Trophoblast cell (in vitro differentiated cells and primary cell): Measurements from ENCODE around the gene PITPNB.

Experiments
- DNase-seq, 2 donors: peaks; one replicate each; pipeline ENCODE4 v3.0.0-alpha.2; 2016
- H2AFZ ChIP-seq: 2 replicates; pipeline ENCODE4 v1.6.1; 2013; ENCODE audit warnings: low read length, moderate library complexity, mild to moderate bottlenecking; ENCODE audit not compliant: insufficient read depth, poor library complexity
- H2AK5ac ChIP-seq: 2 replicates; pipeline ENCODE4 v1.6.1; 2013; ENCODE audit warnings: mild to moderate bottlenecking, low read length
- H2BK120ac ChIP-seq: 2 replicates; pipeline ENCODE4 v1.6.1; 2013; ENCODE audit warnings: low read length, mild to moderate bottlenecking, moderate library complexity; ENCODE audit not compliant: insufficient read depth, poor library complexity
- H2BK12ac ChIP-seq: 2 replicates; pipeline ENCODE4 v1.6.1; 2013; ENCODE audit warnings: mild to moderate bottlenecking, low read length, moderate library complexity
- H2BK5ac ChIP-seq: 2 replicates; pipeline ENCODE4 v1.6.1; 2013; ENCODE audit warnings: low read length, low read depth, moderate library complexity, mild to moderate bottlenecking; ENCODE audit not compliant: poor library complexity
- H3K14ac ChIP-seq: 2 replicates; pipeline ENCODE4 v1.6.1; 2013; ENCODE audit warnings: mild to moderate bottlenecking, low read length
- H3K18ac ChIP-seq: 2 replicates; pipeline ENCODE4 v1.6.1; 2013; ENCODE audit warnings: mild to moderate bottlenecking, low read length
- H3K23ac ChIP-seq: 2 replicates; pipeline ENCODE4 v1.6.1; 2013; ENCODE audit warnings: low read length
- H3K27ac ChIP-seq: 2 replicates; pipeline ENCODE4 v1.5.1; 2013; ENCODE audit warnings: low read depth, mild to moderate bottlenecking, inconsistent platforms, low read length, moderate library complexity
- H3K27me3 ChIP-seq: 2 replicates; pipeline ENCODE4 v1.6.1; 2013; ENCODE audit warnings: inconsistent platforms, mild to moderate bottlenecking, low read length, moderate library complexity; ENCODE audit not compliant: insufficient read depth
- H3K36me3 ChIP-seq, 2 experiments: 1 replicate in 1 of 2; 2 replicates in 1 of 2; pipeline ENCODE4 v1.6.1; 2013; ENCODE audit warnings: low read length in 2 of 2, mild to moderate bottlenecking in 2 of 2, moderate library complexity in 1 of 2; ENCODE audit not compliant: insufficient read depth in 2 of 2, control insufficient read depth in 1 of 2
- H3K4ac ChIP-seq: 2 replicates; pipeline ENCODE4 v1.6.1; 2013; ENCODE audit warnings: low read depth, mild to moderate bottlenecking, low read length, moderate library complexity
- H3K4me1 ChIP-seq, 2 experiments: 1 replicate in 1 of 2; 2 replicates in 1 of 2; pipeline ENCODE4 v1.6.1; 2013; ENCODE audit warnings: low read length in 2 of 2, mild to moderate bottlenecking in 2 of 2, moderate library complexity in 1 of 2; ENCODE audit not compliant: insufficient read depth in 2 of 2, control insufficient read depth in 1 of 2
- H3K4me2 ChIP-seq: 2 replicates; pipeline ENCODE4 v1.6.1; 2013; ENCODE audit warnings: inconsistent platforms, mild to moderate bottlenecking, low read length, moderate library complexity
- H3K4me3 ChIP-seq: 2 replicates; pipeline ENCODE4 v1.5.1; 2013; ENCODE audit warnings: mild to moderate bottlenecking, low read depth, low read length, inconsistent platforms
- H3K79me1 ChIP-seq: one replicate; pipeline ENCODE4 v1.6.1; 2013; ENCODE audit warnings: low read length
- H3K79me2 ChIP-seq: 2 replicates; pipeline ENCODE4 v1.6.1; 2013; ENCODE audit warnings: low read length, mild to moderate bottlenecking; ENCODE audit not compliant: control insufficient read depth, insufficient read depth, poor library complexity
- H3K9ac ChIP-seq: 2 replicates; pipeline ENCODE4 v1.6.1; 2013; ENCODE audit warnings: mild to moderate bottlenecking, low read length
- H3K9me3 ChIP-seq: 2 replicates; pipeline ENCODE4 v1.6.1; 2013; ENCODE audit warnings: low read depth, mild to moderate bottlenecking, control low read depth, inconsistent platforms, low read length; ENCODE audit not compliant: insufficient read depth
- H4K12ac ChIP-seq: 2 replicates; pipeline ENCODE4 v1.6.1; 2013; ENCODE audit warnings: low read depth, mild to moderate bottlenecking, low read length, moderate library complexity
- H4K8ac ChIP-seq: 2 replicates; pipeline ENCODE4 v1.6.1; 2013; ENCODE audit warnings: low read depth, mild to moderate bottlenecking, low read length, moderate library complexity
- H4K91ac ChIP-seq: one replicate; pipeline ENCODE4 v1.6.1; 2013; ENCODE audit warnings: low read depth, mild to moderate bottlenecking, low read length, moderate library complexity
- WGBS: extraction: QIAGEN DNeasy Blood & Tissue Kit; methylation state at CpG from one replicate; pipeline ENCODE4 v1.1.7; 2013; ENCODE audit warnings: missing lambda C conversion rate; ENCODE audit not compliant: insufficient read length, insufficient coverage; ENCODE audit errors: extremely low coverage; 5-methylcytosine and 5-hydroxymethylcytosine counted together

The PITPNB gene

GRCh38 chr22:27867953-27868731 is 50.9 kb downstream of the PITPNB start:
- no peaks in the 10 kb centered on the region for H3K27me3 ChIP-seq
- H3K79me2 ChIP-seq: no peaks in the 10 kb centered on the region
- H3K79me1 ChIP-seq: no peaks in the 10 kb centered on the region
- no peaks in the 10 kb centered on the region for H3K9me3 ChIP-seq
- WGBS: no CpG with 5 or more reads among the region's 5 CpGs
- no peak overlapping the region for H3K27ac ChIP-seq
- H2BK12ac ChIP-seq: no peak overlapping the region
- no peak overlapping the region for H3K4me2 ChIP-seq
- H3K9ac ChIP-seq: no peak overlapping the region
- H3K4me1 ChIP-seq: no peaks in the 10 kb centered on the region
- no peak overlapping the region for H2BK5ac ChIP-seq
- no peak overlapping the region for H3K14ac ChIP-seq
- no peak for DNase-seq
- H3K4ac ChIP-seq: no peak overlapping the region
- H2AK5ac ChIP-seq: no peak overlapping the region
- H3K23ac ChIP-seq: no peak overlapping the region
- H3K36me3 ChIP-seq: peaks cover 12 to 21% of the 10 kb centered on the region in 2 experiments
- H4K91ac ChIP-seq: no peak overlapping the region
- H3K18ac ChIP-seq: no peak overlapping the region
- H2BK120ac ChIP-seq: no peak overlapping the region
- H4K12ac ChIP-seq: no peak overlapping the region
- H2AFZ ChIP-seq: no peak overlapping the region
- no peak overlapping the region for H3K4me3 ChIP-seq
- H4K8ac ChIP-seq: no peak overlapping the region

GRCh38 chr22:27867085-27867952 is 51.7 kb downstream of the PITPNB start:
- Histone ChIP-seq H2BK5ac (no peak overlapping the region), H3K79me2 (no peaks in the 10 kb centered on the region), H3K4me1 (no peaks in the 10 kb centered on the region), H3K9ac (no peak overlapping the region), H3K79me1 (no peaks in the 10 kb centered on the region), H3K27ac (no peak overlapping the region), H4K91ac (no peak overlapping the region), H4K8ac (no peak overlapping the region), H2AK5ac (no peak overlapping the region), H3K23ac (no peak overlapping the region), H2BK12ac (no peak overlapping the region), H4K12ac (no peak overlapping the region), H3K4me3 (no peak overlapping the region), H2AFZ (no peak overlapping the region), H3K18ac (no peak overlapping the region), H3K4ac (no peak overlapping the region), H2BK120ac (no peak overlapping the region), H3K9me3 (no peaks in the 10 kb centered on the region), H3K4me2 (no peak overlapping the region), H3K36me3 (peaks cover 10 to 21% of the 10 kb centered on the region in 2 experiments), H3K27me3 (no peaks in the 10 kb centered on the region), H3K14ac (no peak overlapping the region)
- no peak for DNase-seq
- WGBS: no CpG with 5 or more reads among the region's 4 CpGs

GRCh38 chr22:27866135-27867084 is 52.6 kb downstream of the PITPNB start:
- H3K27me3 ChIP-seq: no peaks in the 10 kb centered on the region
- H3K27ac ChIP-seq: no peak overlapping the region
- no peak overlapping the region for H3K18ac ChIP-seq
- H4K12ac ChIP-seq: no peak overlapping the region
- H3K4me3 ChIP-seq: no peak overlapping the region
- H3K23ac ChIP-seq: no peak overlapping the region
- H4K91ac ChIP-seq: no peak overlapping the region
- no peak overlapping the region for H2BK120ac ChIP-seq
- H2BK5ac ChIP-seq: no peak overlapping the region
- H3K14ac ChIP-seq: no peak overlapping the region
- no peak overlapping the region for H2AFZ ChIP-seq
- H3K4me1 ChIP-seq: no peaks in the 10 kb centered on the region
- no peaks in the 10 kb centered on the region for H3K79me2 ChIP-seq
- no peaks in the 10 kb centered on the region for H3K9me3 ChIP-seq
- H3K36me3 ChIP-seq: peaks cover 7 to 20% of the 10 kb centered on the region in 2 experiments
- no peak overlapping the region for H2AK5ac ChIP-seq
- no CpG with 5 or more reads among the region's 7 CpGs for WGBS
- no peak overlapping the region for H3K9ac ChIP-seq
- H4K8ac ChIP-seq: no peak overlapping the region
- DNase-seq: peak in 1 of 2 donors; percentile 80
- no peak overlapping the region for H3K4ac ChIP-seq
- no peak overlapping the region for H3K4me2 ChIP-seq
- no peaks in the 10 kb centered on the region for H3K79me1 ChIP-seq
- H2BK12ac ChIP-seq: no peak overlapping the region

GRCh38 chr22:27865496-27865895 is 53.6 kb downstream of the PITPNB start:
- Histone ChIP-seq H2BK12ac (no peak overlapping the region), H2BK120ac (no peak overlapping the region), H3K27ac (no peak overlapping the region), H3K18ac (no peak overlapping the region), H4K12ac (no peak overlapping the region), H3K4me3 (no peak overlapping the region), H3K14ac (no peak overlapping the region), H2BK5ac (no peak overlapping the region), H3K23ac (no peak overlapping the region), H2AFZ (no peak overlapping the region), H3K79me1 (no peaks in the 10 kb centered on the region), H2AK5ac (no peak overlapping the region), H3K27me3 (no peaks in the 10 kb centered on the region), H3K79me2 (no peaks in the 10 kb centered on the region), H3K4me2 (no peak overlapping the region), H4K91ac (no peak overlapping the region), H3K9me3 (no peaks in the 10 kb centered on the region), H3K36me3 (peaks cover 7 to 18% of the 10 kb centered on the region in 2 experiments), H3K4ac (no peak overlapping the region), H3K9ac (no peak overlapping the region), H4K8ac (no peak overlapping the region), H3K4me1 (no peaks in the 10 kb centered on the region)
- no CpG with 5 or more reads among the region's 6 CpGs for WGBS
- no peak for DNase-seq
